ENCODE measurements around the gene VWF.
A peak's percentile ranks its signal among the peaks of the same experiment; 100 is the strongest.
"Not testable (repeated sequence)": the region's sequence is repeated elsewhere in the genome, so short reads cannot be mapped to it uniquely, and the experiment has no call there.

Gene VWF

DNA sequence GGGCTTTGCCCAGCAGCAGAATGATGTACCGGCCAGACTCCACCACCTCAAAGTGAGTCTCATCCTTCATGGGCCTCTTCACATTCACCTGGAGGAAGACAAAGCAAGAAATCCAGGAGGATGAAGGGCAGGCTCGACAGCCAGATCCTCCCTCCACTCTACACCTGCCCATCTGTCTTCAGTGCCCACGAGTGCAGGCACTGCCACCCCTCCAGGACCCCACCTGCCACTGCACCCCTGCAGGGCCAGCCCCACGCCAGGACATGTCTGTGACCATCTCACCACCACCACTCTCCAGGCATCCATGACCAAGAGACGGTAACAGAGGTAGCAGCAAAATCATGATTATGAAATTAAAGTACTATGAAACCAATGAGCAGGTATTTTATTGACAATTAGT, 95.1 kb downstream of the VWF start:
- no peak for DNase-seq

DNA sequence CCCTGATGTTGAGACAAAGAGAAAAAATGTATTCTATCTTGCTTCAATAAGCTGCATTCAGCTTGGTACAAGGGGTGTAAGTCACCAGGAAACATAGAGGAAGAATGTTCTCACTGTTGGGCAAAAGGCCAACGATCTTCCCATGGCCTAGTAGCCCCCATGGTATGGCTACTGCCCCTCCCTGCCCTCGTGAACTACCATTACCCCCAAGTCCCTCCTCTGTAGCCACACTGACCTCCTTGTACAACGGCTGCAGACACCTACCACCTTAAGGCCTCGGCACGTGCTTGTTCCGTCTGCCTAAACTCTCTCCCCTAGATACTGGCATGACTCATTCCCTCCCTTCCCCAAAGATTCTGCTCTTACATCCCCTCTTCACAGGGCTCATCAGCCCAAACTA, 97.5 kb downstream of the VWF start:
- no peak for DNase-seq

DNA sequence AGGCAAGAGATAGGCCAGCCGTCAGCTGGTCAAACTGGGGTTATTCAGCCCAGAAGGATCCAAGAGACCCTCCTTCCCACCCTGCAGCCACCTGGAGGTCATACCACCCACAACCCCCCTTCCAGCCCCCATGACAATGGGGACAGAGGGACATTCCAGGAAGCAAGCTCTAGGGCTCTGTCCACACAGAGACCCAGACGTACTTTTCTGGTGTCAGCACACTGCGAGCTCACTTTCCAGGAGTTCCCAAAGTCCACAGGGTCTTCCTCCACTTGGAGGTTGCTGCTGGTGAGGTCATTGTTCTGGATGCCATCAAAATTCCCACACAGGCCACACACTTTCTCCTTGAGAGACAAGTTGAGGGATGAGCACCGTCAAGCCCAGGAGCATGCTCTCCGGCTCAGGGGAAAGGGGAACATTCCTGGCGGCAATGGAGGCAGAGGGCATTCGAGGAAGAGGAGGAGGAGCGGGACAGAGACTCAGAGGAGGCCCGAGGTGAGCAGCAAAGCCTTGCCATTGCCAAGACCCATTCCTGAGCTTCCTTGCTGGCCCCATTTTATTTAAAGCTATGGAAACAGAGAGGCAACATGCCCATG, 98.7 kb downstream of the VWF start:
- DNase-seq = not testable (repeated sequence)

DNA sequence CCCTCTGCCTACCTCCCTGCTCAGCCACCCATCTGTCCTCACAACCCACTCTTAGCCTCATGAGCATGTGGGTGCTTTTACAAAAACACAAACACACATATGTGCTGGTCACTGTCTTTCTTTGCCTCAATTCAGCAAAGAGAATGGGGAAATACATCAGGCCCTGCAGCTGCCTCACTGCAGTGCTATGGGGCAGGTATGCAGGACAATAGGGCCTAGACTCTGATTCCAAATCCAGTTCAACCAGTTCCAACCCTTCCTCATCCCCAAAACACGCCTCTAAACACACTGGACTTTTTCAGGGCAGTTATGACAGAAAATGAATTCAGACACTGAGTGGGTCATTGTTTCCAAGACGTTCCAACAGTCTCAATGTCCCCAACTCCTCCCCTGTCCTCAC, 100.4 kb downstream of the VWF start:
- DNase-seq = not testable (repeated sequence)

DNA sequence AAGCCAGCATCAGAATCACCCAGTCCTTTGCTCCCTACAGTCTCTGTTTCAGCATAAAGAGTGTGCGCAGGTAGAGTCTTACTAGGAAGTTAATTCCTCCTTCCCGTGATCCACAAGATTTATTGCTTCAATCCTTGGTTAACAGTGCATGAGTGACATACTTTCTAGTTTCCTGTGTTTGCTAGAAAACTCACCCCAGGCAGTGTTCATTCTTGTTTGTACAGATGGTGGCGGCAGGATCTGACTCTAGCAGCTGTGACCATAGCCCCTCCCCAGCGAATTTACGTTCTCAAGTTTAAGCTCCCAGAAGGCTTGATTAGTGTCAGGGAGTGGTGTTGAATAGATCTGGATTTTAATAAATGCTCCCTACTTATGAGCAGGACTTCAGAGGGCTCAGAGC, 103.5 kb downstream of the VWF start:
- DNase-seq = peak; percentile 15

DNA sequence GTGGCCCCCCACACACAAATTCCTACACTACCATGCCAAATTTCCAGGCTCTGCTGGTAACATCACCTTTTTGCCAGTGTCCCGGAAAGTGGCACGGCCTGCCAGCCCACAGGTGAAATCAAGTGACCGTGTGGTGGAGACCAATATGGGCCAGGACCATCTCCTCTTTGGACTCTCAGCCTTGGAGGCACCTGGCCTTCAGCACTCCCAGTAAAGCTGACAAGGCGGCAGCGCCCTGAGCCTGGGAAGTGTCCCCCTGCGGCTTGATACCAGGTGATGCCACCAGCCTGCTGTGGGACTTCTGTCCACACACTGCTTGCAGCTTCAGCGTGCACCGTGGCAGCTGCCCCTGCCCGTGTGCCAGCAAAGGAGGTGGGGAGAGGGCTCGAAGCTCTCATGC, 104.0 kb downstream of the VWF start:
- DNase-seq = not testable (repeated sequence)

DNA sequence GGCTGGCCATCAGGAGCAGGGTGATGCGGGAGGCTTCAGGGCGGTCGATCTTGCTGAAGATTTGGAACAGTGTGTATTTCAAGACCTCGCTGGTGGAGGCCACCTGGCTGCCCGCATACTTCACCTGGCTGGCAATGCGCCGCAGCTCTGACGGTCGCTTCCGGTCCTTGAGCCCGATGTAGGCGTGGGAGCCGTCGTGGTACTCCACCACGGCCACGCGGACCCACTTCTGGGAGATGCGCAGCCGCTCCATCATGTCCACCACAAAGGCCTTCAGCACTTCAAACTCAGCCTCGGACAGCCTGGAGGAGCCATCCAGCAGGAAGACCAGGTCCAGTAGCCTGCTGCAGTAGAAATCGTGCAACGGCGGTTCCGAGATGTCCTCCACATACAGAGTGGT, 105.2 kb downstream of the VWF start:
- not testable (repeated sequence) for DNase-seq

DNA sequence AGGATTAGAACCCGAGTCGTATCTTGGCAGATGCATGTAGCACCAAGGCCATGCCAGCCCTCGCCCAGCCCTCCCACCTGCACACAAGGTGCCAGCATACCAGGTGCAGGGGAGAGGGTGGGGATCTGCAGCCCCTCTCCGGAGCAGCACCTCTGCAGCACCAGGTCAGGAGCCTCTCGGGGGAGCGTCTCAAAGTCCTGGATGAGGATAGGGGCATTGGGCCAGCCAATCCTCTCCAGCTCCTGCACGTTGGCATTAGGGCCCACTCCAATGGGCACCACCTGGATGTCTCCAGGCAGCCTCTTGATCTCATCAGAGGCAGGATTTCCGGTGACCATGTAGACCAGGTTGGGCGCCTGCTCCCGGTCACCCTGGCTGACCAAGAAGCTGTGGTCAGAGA, 106.2 kb downstream of the VWF start:
- DNase-seq = no peak

DNA sequence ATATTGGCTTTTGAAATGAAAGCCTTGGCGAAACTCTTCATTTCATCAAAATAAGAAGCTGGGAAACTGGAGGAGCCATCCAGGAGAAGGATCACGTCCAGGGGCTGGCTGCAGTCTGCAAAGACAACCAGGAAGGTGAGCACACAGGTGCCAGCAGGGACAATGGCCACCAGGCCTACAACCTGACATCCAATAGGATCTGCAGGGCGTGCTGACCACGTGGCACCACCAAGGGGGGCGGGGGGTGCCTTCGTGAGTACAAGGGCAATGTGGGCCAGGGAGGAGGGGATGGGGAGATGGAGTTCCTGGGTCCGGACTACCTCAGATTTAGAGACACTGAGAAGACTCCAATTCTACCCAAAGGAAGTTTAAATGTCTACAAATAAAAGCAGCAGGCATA, 107.7 kb downstream of the VWF start:
- no peak for DNase-seq

DNA sequence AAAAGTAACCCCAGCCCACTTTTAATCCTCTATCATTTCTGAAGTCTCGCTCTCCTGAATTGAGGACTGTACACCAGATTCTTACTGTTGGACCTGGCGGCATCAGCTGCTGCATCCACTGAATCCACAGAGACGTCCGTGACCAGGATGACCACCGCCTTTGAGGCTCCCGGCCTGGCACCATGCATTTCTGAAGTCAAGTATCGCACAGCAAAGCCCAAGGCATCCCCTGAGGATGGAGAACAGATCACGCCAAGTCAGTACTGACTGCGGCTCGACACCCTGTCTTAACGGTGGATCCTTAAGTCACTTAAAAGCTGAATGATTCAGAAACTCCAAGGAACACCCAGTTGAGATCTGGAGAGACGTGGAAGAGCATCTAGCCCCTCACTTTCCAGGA, 108.5 kb downstream of the VWF start:
- DNase-seq = not testable (repeated sequence)

DNA sequence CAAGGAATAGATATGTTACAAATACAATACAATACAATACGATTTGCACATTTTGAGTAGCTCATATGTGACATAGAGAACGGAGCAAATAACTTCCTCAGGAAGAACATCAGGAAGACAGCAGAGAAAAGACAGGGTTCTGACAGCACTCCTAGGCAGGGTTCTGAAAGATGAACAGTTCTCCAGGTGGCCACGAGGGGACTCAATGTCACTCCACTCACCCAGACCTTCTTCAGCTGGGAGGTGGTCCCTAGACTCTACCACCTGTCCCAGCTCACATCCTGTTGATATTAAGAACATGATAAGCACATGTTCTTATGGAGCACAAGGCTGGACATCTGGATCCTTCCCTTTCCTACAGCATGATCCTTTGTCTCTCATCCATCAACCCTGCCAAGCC, 109.2 kb downstream of the VWF start:
- DNase-seq = not testable (repeated sequence)

DNA sequence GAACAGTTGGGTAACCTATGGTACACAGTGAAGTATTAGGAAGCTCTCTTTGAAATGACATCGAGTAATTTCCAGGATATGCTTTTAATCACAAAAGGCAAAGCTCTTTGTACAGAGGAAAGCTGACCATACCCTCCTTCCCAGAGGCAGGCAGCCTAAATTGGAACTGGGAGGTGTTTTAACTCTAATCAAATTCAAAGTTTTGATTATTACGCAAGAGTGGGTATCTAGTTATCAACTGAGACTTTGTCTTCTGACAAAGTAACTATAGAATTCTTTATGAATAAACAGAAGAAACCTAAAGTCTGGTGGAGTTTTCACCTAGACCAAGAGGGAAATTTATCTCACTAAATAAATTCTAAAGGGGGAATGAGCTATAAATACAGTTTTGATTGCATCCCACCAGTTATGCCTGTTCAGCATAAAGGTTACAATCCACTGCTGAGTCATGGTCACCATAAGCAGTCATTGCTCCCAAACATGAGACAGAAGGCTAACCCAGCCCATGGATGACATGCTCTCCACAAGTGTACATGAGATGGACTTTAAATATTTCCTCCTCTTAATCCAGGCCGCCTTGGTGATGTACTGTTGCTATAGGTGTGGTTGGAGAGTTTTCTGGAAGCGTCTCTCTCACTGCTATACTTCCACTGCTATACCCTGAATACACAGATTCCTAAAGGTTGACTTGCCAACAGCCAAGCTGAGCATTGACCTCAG, 113.7 kb downstream of the VWF start:
- not testable (repeated sequence) for DNase-seq

DNA sequence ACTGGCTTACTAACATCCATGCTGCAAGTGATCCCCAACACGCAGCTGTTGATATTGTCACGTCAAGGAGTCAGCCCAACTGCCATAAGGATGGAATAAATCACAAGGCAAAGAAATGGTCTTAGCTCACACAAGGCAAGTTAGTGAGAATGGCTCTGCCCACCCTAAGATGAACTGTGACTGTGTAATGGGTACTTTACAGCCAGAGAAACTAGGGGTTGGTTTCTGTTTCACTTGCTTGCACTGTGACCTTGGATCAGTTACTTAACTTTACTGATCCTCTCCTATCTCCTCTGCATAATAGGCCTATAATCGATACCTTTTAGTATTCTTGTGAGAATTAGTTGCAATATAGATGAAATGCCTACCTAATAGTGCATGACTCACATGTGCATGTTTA, 127.2 kb downstream of the VWF start:
- DNase-seq = no peak

DNA sequence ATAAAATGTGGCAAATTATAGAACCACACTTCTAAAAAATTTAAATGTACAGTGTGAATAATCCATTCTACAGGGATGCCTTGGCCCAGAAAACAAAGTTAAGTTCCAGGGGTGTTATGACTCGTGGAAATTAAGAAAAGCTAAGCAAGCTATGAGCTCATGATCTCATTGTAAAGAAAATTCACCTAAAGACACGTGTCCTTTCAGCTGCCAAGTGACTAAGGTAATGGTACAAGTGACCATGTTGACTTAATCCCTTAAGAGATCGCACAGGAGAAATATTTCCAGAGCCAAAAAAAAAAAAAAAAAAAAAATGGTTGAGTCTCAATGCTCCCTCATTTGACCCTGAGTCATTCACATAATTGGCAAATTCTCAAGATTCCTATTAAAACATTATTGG, 128.0 kb downstream of the VWF start:
- DNase-seq = no peak

DNA sequence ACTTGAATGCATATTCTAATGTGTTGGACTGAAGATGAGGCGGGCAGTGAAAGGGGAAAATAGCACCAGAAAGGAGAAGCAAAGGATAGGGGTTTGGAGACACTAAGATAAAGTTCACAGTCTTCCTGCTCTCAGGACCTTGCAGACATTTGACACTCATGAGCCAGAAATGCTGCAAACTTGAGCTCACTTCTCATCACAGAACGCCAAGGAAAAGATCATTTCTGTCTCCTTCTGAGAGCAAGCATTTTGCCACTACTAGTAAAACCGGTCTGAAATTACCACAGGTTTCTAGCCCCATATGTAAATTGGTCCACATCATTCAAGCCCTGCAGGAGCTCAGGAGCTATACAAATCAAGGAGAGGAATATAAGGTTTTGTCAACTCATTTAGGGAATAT, 134.8 kb downstream of the VWF start:
- no peak for DNase-seq

DNA sequence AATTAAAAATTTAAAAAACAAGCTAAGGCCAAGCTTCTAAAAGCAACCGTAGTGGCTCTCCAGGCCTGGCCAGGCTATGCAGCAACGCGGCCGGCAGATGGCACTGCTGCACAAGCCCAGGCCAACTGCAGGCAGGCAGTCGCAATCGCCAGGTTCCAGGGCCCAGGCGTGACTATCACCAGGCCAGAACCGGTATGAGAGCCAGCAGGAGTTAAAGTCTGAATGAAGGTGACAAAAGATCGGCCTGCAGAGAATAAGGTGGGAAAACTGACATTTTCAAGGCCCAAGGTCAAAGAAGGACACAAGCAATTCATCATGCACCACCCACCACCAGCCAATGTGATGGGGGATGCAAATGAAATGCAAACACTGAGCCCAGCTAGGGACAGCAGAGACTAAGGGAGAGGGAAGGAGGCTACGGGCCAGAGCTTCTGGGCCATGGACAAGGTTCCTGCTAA, 135.8 kb downstream of the VWF start:
- peak; percentile 86 for DNase-seq

DNA sequence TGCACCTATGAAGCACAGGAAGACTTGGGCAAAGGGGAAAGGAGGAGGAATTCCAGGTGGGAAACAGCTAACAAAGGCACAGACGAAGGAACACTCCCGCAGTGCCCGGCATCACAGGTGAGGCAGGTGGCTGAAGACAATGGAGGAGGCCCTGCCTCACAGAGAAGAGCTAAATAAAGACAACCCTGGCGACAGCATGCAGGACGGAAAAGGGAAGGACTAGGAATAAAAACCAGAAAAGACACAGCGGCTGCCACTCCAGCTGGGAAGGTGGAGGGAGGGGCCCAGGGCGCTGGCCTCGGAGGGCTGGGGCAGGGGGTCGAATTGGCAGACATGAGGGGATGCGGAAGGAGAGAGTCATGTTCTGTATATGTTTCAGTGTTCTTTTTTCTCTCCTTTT, 136.4 kb downstream of the VWF start:
- no peak for DNase-seq

DNA sequence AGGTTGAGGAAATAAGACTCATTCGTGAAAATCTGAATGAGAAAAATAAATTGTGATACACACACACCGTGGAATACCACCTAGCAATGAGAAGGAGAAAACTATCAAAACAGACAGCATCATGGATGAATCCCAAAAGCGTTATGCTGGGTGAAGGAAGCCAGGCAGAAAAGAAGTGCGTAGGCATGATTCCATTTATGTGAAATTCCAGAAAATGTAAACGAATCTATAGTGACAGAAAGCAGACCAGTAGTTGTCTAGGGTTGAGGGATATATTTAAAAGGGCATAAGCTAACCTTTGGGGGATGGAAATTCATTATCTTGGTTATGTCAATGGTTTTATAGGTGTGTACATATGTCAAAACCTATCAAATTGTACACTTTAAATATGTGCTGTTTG, 136.9 kb downstream of the VWF start:
- no peak for DNase-seq

DNA sequence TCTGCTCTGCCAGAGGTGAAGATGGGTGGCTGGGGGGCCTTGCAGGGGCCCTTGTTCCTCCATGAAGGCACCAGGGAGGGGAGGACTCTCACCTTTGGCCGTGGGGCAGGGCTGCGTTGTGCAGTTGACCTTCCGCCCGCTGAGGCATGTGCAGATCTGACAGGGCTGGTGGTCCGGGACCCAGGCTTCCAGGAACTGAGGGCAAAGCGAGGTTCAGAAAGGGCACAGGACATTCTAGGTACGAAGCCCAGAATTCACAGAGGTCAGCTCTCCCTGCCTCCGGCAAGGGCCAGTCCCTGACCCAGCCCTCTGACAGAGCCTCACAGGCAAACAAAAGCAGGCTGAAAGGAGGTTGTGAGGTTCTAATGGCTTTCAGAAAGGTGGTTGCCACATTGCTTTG, 139.0 kb downstream of the VWF start:
- no peak for DNase-seq

DNA sequence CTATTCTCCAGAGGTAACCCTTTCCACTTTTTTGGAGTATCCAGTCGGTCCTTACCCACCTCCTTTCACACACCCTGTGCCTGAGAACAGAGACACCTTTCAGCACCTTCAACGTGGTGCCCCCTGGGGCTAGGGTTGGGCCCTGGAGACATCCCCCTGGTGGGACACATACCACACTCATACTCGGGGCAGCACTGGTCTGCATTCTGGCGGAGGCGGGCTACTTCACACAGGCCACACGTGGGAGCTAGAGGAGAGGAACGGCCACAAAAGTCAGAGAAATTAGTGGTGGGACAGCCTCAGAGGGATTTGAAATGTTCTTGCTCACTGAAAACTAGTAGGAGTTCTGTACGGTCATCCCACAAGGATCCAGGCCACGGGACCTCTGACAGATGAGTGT, 139.6 kb downstream of the VWF start:
- DNase-seq = no peak

DNA sequence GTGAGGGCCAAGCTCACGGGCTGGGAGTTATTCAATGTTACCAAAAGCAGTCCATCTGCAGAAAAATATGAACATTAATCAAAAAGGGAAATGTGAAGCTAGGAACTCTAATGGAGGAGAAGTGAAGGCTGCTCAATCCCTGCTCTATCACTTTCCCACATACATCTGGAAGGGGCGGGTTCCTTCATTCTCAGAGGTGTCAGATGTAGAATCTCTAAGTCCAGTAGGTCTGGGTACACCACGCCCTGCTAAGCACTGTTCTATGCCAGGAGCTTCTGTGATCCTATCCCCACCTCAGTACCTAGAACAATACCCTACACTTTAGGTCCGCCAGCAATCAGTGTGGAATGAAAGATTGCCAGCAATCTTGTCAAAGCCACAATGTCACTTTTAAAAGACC, 142.4 kb downstream of the VWF start:
- DNase-seq = no peak

DNA sequence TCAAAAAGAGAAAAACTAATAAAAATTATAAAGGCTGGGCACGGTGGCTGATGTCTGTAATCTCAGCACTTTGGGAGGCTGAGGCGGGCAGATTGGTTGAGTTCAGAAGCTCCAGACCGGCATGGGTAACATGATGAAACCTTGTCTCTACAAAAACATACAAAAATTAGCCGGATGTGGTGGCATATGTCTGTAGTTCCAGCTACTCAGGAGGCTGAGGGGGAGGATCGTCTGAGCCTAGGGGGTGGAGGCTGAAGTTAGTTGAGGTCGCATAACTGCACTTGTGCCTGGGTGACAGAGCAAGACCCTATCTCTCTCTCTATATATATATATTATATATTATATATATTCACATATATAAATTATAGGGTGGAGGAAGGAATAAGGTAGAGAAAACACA, 146.9 kb downstream of the VWF start:
- DNase-seq = no peak

DNA sequence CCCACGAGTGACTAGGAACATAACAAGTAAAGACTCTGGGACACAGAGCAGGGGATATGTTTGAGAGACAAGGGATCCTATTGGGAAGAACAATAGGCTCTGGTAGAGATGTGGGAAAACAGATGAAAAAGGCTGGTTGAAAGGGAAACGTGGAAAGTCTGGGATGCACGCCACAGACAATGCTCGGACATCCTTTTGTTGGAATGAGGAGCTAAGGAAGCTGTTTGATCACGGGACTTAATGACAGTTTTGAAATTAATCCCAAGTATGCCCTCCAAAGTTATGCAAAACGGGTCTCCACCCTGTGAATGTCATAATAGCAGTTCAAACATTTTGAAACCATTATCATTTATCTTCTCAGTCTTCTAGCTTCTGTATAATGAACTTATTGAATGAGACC, 147.8 kb downstream of the VWF start:
- no peak for DNase-seq

DNA sequence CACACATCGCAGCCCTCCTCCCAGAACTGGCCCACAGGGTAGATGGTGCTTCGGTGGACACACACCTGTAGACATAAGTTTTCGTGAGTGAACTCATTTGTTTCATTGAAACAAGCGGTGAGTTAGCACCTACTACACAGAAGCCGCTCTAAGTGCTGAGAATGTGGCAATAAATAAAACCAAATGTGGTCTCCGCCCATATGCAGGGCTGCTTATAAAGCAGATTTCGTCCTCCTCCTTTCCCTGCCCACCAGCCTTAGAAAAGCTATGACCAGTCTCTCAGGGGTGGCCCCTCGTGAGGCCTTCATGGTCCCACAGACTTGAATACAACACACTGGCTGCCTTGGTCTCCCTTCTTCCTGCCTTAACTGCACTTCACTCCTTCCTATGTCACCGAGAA, 148.3 kb downstream of the VWF start:
- no peak for DNase-seq
